HG03469 (cell line): ENCODE results near the gene WDR64.
"Not testable (repeated sequence)": the region's sequence is repeated elsewhere in the genome, so short reads cannot be mapped to it uniquely, and the experiment has no call there.

Source experiments
- ATAC-seq: cut with Tn5 transposase; IDR thresholded peaks from one replicate; pipeline ENCODE4 v1.9.1; 2021; ENCODE audit warnings: mild to moderate bottlenecking, moderate library complexity, moderate number of reproducible peaks; ENCODE audit not compliant: unreplicated experiment

WDR64 gene

GRCh38 chr1:241734533-241734932 is 82.5 kb downstream of the WDR64 start:
- no peak for ATAC-seq

- ATAC-seq = not testable (repeated sequence)
Observed at GRCh38 chr1:241735493-241735926, 83.4 kb downstream of the WDR64 start.

- no peak for ATAC-seq
Observed at GRCh38 chr1:241736387-241736786, 84.3 kb downstream of the WDR64 start.

DNA sequence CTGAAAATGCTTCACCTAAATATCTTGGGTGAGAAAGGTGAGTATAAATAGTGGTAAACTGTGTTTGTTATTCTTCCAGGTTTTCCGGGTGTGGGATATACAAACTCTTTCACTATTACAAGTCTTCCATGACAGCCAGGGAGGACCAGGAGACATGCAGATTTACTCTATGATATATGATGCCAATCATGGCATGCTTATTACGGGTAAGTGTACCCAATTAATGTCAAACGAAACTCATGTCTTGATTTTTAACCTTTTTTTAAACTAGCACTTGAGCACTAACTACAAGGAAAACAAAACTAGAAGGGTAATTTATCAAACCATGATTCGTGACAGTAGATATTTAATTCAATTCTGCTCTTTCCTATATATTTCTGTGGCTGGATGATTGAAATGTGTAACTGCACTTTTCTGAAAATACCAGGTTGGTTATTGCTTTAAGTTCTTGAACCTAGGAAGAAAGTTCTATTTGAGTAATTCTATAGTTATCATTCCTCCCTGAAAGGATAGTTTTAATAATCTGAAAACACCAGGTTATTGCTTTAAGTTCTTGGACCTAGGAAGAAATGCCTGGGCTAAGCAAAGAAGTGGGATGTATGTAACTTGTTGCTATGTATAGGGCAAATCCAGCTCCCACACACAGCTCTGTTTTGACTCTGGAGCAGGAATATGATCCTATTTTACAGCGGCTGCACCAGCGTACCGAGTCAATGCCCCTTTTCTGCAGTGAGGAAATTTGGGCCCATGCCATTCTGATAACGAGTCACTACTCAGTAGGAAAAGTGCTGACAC is 86.4 kb downstream of the WDR64 start:
- ATAC-seq = no peak

GRCh38 chr1:241742084-241742483 is 90.0 kb downstream of the WDR64 start:
- no peak for ATAC-seq

- ATAC-seq = no peak
Observed at GRCh38 chr1:241744591-241744990, 92.5 kb downstream of the WDR64 start.

DNA sequence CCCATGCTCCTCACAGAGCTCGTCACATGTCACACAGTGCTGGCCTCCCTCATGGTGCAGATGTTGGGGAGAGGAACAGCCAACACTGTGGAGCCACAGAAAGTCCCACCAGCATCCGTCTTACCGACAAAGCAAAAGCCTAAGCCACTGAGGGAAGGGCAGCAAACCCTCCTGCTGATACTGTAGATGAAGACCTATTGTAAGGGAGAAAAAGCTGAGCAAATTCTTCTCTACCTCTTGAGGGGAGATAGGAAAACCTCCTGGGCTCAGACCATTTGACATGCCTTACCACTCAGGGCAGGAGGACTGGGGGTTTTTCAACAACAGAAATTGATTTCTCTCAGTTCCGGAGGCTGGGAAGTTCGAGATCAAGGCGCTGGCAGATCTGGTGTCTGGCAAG is 95.9 kb downstream of the WDR64 start:
- ATAC-seq = no peak

GRCh38 chr1:241749041-241749944 is 97.2 kb downstream of the WDR64 start:
- ATAC-seq = no peak

GRCh38 chr1:241749945-241750695 is 98.0 kb downstream of the WDR64 start:
- ATAC-seq = no peak

- ATAC-seq = no peak
Observed at GRCh38 chr1:241751524-241751923, 99.4 kb downstream of the WDR64 start.

DNA sequence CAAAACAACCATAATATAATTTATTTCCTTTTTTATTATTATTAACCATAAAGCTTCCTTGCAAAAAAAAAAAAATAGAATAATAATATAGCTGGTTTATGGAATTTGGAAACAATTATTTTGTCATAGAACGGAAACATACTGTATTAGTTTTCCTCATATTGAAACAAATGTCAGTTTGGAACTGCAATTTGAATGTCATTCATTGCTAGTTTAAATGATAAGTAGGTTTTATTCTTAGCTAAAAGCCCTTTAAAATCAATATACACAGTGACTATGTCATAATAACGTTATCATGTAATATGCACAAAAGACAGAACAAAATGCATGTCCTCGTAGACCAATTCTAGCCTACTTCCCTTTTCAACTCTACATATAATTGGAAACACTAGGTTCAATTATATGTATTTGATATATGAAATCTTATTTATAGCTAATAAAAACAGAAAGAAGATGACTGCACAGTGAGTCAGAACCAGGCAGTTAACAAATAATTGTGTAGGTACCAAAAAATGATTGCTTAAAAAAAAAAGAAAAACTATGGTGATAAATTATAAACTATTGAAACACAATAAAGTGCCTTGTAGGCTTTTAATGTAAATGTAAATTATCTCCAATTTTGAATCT is 110.7 kb downstream of the WDR64 start:
- ATAC-seq = no peak

DNA sequence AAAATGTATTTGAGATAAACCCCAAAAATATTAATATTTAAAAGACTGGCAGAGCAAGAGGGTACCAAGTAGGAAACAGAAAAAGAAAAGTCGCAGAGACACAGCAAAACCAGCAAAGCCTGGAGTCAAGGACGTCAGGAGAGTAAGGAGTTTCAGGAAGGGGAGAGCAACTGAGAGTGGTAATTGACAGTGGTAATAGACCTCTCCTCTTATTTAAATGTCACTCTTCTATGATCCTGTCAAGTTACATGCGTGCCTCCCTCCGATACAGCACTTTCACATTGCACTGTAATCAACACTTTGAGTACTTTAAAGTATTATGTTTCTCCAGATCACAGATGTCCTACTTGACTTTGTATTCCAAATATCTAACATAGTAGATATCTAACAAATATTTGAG is 113.3 kb downstream of the WDR64 start:
- ATAC-seq = no peak

DNA sequence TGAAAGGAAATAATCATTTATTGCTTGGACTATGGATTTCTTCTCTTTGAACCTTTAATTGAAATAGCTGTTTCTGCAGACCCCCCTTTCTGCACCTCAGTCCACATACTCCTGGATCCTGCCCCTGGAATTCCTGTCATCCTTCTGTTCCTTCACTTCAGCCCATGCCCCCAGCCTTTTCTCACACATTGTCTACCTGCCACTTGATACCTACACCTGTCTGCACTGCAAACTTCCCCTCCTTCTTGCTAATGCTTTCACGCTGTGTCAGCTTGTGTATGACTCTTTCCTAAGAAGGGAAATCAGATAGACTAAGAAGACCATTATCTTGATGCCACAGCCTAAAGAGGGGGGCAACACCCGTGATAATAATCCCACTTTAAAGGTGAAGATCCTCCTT is 115.7 kb downstream of the WDR64 start:
- no peak for ATAC-seq

DNA sequence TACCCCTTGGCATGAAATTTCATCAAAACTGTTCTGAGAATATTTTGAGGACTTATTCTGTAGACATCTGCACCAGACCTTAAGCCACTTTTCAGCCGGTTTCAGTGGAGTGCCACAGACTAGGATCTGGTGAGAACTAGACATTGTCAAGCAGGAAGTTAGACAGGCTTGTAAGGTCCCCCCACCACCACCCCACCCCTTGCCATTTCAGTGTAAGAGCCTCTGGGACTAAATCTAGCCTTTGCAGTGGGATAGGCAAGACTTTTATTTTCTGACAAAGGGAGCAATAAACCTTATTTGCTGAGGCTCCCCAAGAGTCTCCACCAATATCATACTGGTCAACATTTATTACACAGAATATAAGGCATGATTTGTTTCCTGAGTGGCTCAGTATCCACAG is 118.0 kb downstream of the WDR64 start:
- no peak for ATAC-seq

GRCh38 chr1:241771117-241771516 is 119.0 kb downstream of the WDR64 start:
- ATAC-seq = no peak

- no peak for ATAC-seq
Observed at GRCh38 chr1:241772932-241773500, 120.9 kb downstream of the WDR64 start.

- ATAC-seq = no peak
Observed at GRCh38 chr1:241773991-241774390, 121.9 kb downstream of the WDR64 start.

DNA sequence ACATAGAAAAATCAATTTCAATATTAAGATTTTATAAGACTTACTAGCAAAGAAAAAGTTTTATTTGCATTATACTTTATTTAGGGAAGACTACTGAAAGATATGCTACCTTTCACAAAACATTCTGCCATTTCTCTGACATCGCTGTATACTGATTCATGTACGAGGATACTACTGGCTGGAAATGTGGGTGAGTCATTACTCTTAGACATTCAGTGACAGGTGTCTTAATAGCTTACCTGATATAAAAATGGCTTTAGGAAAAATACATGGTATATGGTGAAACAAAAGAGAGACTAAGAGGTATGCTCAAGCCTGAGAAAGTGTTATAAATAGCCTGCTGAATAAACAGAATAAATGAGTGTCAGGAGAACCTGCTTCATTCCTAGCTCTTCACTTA is 122.9 kb downstream of the WDR64 start:
- ATAC-seq = no peak

- ATAC-seq = no peak
Observed at GRCh38 chr1:241776911-241777310, 124.8 kb downstream of the WDR64 start.

GRCh38 chr1:241778117-241778516 is 126.0 kb downstream of the WDR64 start:
- ATAC-seq = no peak
